ENCODE data around the gene SLC26A2.

GRCh38 chr5:149937610-149938009 lies 22.9 kb upstream of the SLC26A2 start:
- TF ChIP-seq EP300 (IDR thresholded peaks at IDR 0.05) (no peak), CTCF (IDR thresholded peaks at IDR 0.05) (no peak)
